Fibroblast of lung (primary cell): ENCODE results near the gene TUBGCP5. TPM values are rescaled to one million over a fixed set of nuclear protein-coding genes. Genes with fewer than 3 reads are reported as not detected.

Experiments used
- DNase-seq, 2 donors: peaks; one replicate each; pipeline versions ENCODE4 v3.0.0 to v3.0.0-alpha.2; 2010; ENCODE audit warnings: low read depth in 2 of 2
- H2AFZ ChIP-seq: 2 replicates; pipeline ENCODE4 v1.5.1; 2012; ENCODE audit warnings: low read length, control low read depth, inconsistent platforms
- H3K27ac ChIP-seq: 2 replicates; pipeline ENCODE4 v1.5.1; 2011; ENCODE audit warnings: low read length, control low read depth; ENCODE audit not compliant: insufficient read depth
- H3K27me3 ChIP-seq: 2 replicates; pipeline ENCODE4 v1.5.1; 2011; ENCODE audit warnings: mild to moderate bottlenecking, low read length; ENCODE audit not compliant: control insufficient read depth, insufficient read depth
- H3K36me3 ChIP-seq: 2 replicates; pipeline ENCODE4 v1.5.1; 2011; ENCODE audit warnings: low read length; ENCODE audit not compliant: control insufficient read depth, insufficient read depth
- H3K4me1 ChIP-seq: 2 replicates; pipeline ENCODE4 v1.5.1; 2011; ENCODE audit warnings: low read length; ENCODE audit not compliant: control insufficient read depth, insufficient read depth; ENCODE audit errors: extremely low read depth
- H3K4me2 ChIP-seq: 2 replicates; pipeline ENCODE4 v1.5.1; 2011; ENCODE audit warnings: low read length, control low read depth; ENCODE audit not compliant: insufficient read depth; ENCODE audit errors: extremely low read depth
- H3K4me3 ChIP-seq, 4 experiments: fragments of 200-600 bp in 1 of 4; sonication (generic) in 1 of 4; replicated peaks in 1 of 4; 2 replicates each; pipeline ENCODE4 v1.5.1; 2011 to 2016; ENCODE audit warnings: low read length in 4 of 4, low read depth in 3 of 4, mild to moderate bottlenecking in 3 of 4, control low read depth in 2 of 4, inconsistent platforms in 1 of 4, mixed read lengths in 1 of 4; ENCODE audit not compliant: insufficient read depth in 1 of 4; ENCODE audit errors: control extremely low read depth in 1 of 4
- H3K79me2 ChIP-seq: 2 replicates; pipeline ENCODE4 v1.5.1; 2012; ENCODE audit warnings: mild to moderate bottlenecking, low read length, inconsistent platforms; ENCODE audit not compliant: control insufficient read depth, insufficient read depth
- H3K9ac ChIP-seq: 2 replicates; pipeline ENCODE4 v1.5.1; 2011; ENCODE audit warnings: mild to moderate bottlenecking, low read length, control low read depth; ENCODE audit not compliant: insufficient read depth
- H3K9me3 ChIP-seq: 2 replicates; pipeline ENCODE4 v1.5.1; 2012; ENCODE audit warnings: low read depth, low read length; ENCODE audit not compliant: control insufficient read depth, insufficient read depth
- H4K20me1 ChIP-seq: 2 replicates; pipeline ENCODE4 v1.5.1; 2011; ENCODE audit warnings: low read length; ENCODE audit not compliant: control insufficient read depth, insufficient read depth; ENCODE audit errors: extremely low read depth
- EZH2 ChIP-seq: IDR thresholded peaks from 2 replicates; pipeline ENCODE4 v1.5.1; 2012; ENCODE audit warnings: low read length, control low read depth, mild to moderate bottlenecking; ENCODE audit errors: missing control alignments
- polyA plus RNA-seq, 2 donors: library from polyadenylated mRNA; depleted of rRNA in 1 of 2; stranded (reverse) in 1 of 2; unstranded in 1 of 2; fragments of >200 nt; gene quantifications; 2 replicates each; pipeline ENCODE4 v1.2.1, GENCODE V29; 2011 to 2012; ENCODE audit warnings: missing spikeins in 1 of 2
- total RNA-seq: library from RNA; depleted of rRNA; stranded (reverse); fragments of >200 nt; gene quantifications from 2 replicates; pipeline ENCODE4 v1.2.1, GENCODE V29; 2014
- TF ChIP-seq, protein P1 (sequence below), 2 donors: IDR thresholded peaks in 1 of 2; conservative IDR thresholded peaks in 1 of 2; 1 replicate in 1 of 2; 2 replicates in 1 of 2; pipeline ENCODE4 v1.5.1; 2011 to 2012; ENCODE audit warnings: low read length in 2 of 2, control low read depth in 1 of 2, inconsistent platforms in 1 of 2, low read depth in 1 of 2, mild to moderate bottlenecking in 1 of 2

The TUBGCP5 gene
- total and polyA plus RNA-seq, 2 donors (not counting 1 experiment from before 2014, with no cell fraction given) = 17.0 to 22.0 TPM

- no peaks in the 10 kb centered on the region for H3K27me3 ChIP-seq
- no peak overlapping the region for H3K4me2 ChIP-seq
- no peak overlapping the region for H2AFZ ChIP-seq
- no peaks in the 10 kb centered on the region for H3K36me3 ChIP-seq
- H3K4me3 ChIP-seq = no peak overlapping the region
- H3K9me3 ChIP-seq = no peaks in the 10 kb centered on the region
- TF ChIP-seq EZH2 = no peak
- TF ChIP-seq, protein P1, sequence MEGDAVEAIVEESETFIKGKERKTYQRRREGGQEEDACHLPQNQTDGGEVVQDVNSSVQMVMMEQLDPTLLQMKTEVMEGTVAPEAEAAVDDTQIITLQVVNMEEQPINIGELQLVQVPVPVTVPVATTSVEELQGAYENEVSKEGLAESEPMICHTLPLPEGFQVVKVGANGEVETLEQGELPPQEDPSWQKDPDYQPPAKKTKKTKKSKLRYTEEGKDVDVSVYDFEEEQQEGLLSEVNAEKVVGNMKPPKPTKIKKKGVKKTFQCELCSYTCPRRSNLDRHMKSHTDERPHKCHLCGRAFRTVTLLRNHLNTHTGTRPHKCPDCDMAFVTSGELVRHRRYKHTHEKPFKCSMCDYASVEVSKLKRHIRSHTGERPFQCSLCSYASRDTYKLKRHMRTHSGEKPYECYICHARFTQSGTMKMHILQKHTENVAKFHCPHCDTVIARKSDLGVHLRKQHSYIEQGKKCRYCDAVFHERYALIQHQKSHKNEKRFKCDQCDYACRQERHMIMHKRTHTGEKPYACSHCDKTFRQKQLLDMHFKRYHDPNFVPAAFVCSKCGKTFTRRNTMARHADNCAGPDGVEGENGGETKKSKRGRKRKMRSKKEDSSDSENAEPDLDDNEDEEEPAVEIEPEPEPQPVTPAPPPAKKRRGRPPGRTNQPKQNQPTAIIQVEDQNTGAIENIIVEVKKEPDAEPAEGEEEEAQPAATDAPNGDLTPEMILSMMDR (conservative IDR thresholded peaks at IDR 0.05 in 1 of 2, IDR thresholded peaks at IDR 0.05 in 1 of 2; ENCODE audit: low read depth in 1 of 2, low read length in 2 of 2) = no peak
- no peak for DNase-seq
- H3K79me2 ChIP-seq = no peaks in the 10 kb centered on the region
- H4K20me1 ChIP-seq = no peaks in the 10 kb centered on the region
- H3K9ac ChIP-seq = no peak overlapping the region
- H3K27ac ChIP-seq = no peak overlapping the region
- no peaks in the 10 kb centered on the region for H3K4me1 ChIP-seq
These were observed 41.9 kb upstream of the TUBGCP5 start for GRCh38 chr15:23081271-23081670.

GRCh38 chr15:23079766-23080165 lies 40.4 kb upstream of the TUBGCP5 start:
- no peaks in the 10 kb centered on the region for H3K9me3 ChIP-seq
- H3K27me3 ChIP-seq = no peaks in the 10 kb centered on the region
- no peaks in the 10 kb centered on the region for H4K20me1 ChIP-seq
- no peak overlapping the region for H3K4me3 ChIP-seq
- no peak overlapping the region for H2AFZ ChIP-seq
- no peak overlapping the region for H3K4me2 ChIP-seq
- DNase-seq = no peak
- H3K27ac ChIP-seq = no peak overlapping the region
- no peaks in the 10 kb centered on the region for H3K36me3 ChIP-seq
- TF ChIP-seq, protein P1 (conservative IDR thresholded peaks at IDR 0.05 in 1 of 2, IDR thresholded peaks at IDR 0.05 in 1 of 2; ENCODE audit: low read depth in 1 of 2, low read length in 2 of 2) = no peak
- no peak for TF ChIP-seq EZH2
- no peak overlapping the region for H3K9ac ChIP-seq
- no peaks in the 10 kb centered on the region for H3K4me1 ChIP-seq
- H3K79me2 ChIP-seq = no peaks in the 10 kb centered on the region

DNA sequence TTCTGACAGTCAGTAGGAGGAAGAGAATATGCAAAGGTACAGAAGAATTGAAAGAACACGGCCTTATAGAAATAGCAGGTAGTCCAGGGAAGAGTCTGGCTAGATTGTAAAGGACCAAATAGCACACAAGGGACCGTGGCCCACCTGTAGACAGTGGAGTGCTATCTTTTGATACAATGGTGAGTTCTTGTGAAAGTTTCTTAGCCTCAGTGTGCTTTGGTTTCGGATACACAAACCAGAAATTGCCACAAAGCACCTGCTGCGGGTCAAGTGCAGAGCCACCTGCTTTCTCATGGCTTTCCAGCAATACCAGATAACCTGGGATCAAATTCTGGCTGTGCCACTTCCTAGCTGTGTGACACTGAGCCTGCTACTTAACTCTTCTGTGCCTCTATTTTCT lies 36.6 kb upstream of the TUBGCP5 start:
- Histone ChIP-seq H3K4me3 (no peak overlapping the region), H3K27ac (no peak overlapping the region), H3K9me3 (no peaks in the 10 kb centered on the region), H3K79me2 (no peaks in the 10 kb centered on the region), H3K4me2 (no peak overlapping the region), H3K36me3 (no peaks in the 10 kb centered on the region), H3K27me3 (no peaks in the 10 kb centered on the region), H2AFZ (no peak overlapping the region), H3K4me1 (no peaks in the 10 kb centered on the region), H3K9ac (no peak overlapping the region), H4K20me1 (no peaks in the 10 kb centered on the region)
- DNase-seq = no peak
- no peak for TF ChIP-seq EZH2
- TF ChIP-seq, protein P1 (conservative IDR thresholded peaks at IDR 0.05 in 1 of 2, IDR thresholded peaks at IDR 0.05 in 1 of 2; ENCODE audit: low read depth in 1 of 2, low read length in 2 of 2) = no peak
